HCT116 (cell line): ENCODE results near the gene ZNF681. TPM values are rescaled to one million over a fixed set of nuclear protein-coding genes. Genes with fewer than 3 reads are reported as not detected.

ENCODE experiments used
- ATAC-seq: fragments of 200-7000 bp; cut with Tn5 transposase; 2 replicates; pipeline ENCODE4 v1.9.1; 2020; ENCODE audit warnings: mild to moderate bottlenecking, moderate library complexity
- BruUV-seq: library from RNA; stranded (reverse); fragments of 400-500 nt; replicated peaks from 2 replicates; lab custom pipeline; 2021; lab: Mats Ljungman, UMichigan
- CTCF ChIA-PET: fragments of 300-600 bp; sonication (Branson Sonifier 250); formaldehyde crosslinking; loops from one replicate; lab custom pipeline; 2021; ENCODE audit warnings: antibody characterized with exemption; lab: Charles Lee
- POLR2A ChIA-PET: fragments of 300-600, 350-600 bp; sonication (Branson Sonifier 250); formaldehyde crosslinking; loops from one replicate; lab custom pipeline; 2021; ENCODE audit warnings: antibody characterized with exemption; lab: Charles Lee
- RAD21 ChIA-PET, 2 experiments: fragments of 300-600 bp; sonication (Branson Sonifier 250); formaldehyde crosslinking; loops; one replicate each; lab custom pipeline; 2023; ENCODE audit warnings: low total read pairs in 2 of 2; ENCODE audit not compliant: uncharacterized antibody in 2 of 2, unreplicated experiment in 2 of 2, low non-redundant PET in 1 of 2; lab: Charles Lee
- DNase-seq: peaks from one replicate; pipeline ENCODE4 v3.0.0-alpha.2; 2010; ENCODE audit warnings: low read depth, low spot score
- H2AFZ ChIP-seq: fragments of 200-600 bp; shearing (Covaris generic), sonication (generic); 2 replicates; pipeline ENCODE4 v1.6.1; 2017; ENCODE audit warnings: low read depth, mixed run types, mixed read lengths, antibody characterized with exemption, low read length; ENCODE audit not compliant: poor library complexity, severe bottlenecking
- H3K27ac ChIP-seq: 2 replicates; pipeline ENCODE4 v1.5.1; 2012; ENCODE audit warnings: low read depth, low read length
- H3K27me3 ChIP-seq: fragments of 200-600 bp; sonication (generic); 2 replicates; pipeline ENCODE4 v1.6.1; 2016; ENCODE audit warnings: mixed run types, low read length, mixed read lengths; ENCODE audit not compliant: insufficient read depth
- H3K36me3 ChIP-seq, 2 experiments: fragments of 200-500 bp in 1 of 2; fragments of 200-600 bp in 1 of 2; sonication (Bioruptor generic) in 1 of 2; sonication (generic) in 1 of 2; 2 replicates each; pipeline versions ENCODE4 v1.5.1 to v1.6.1; 2014 to 2016; ENCODE audit warnings: low read length in 2 of 2, inconsistent platforms in 1 of 2, mixed read lengths in 1 of 2, mixed run types in 1 of 2; ENCODE audit not compliant: insufficient read depth in 2 of 2, control insufficient read depth in 1 of 2
- H3K4me1 ChIP-seq, 2 experiments: fragments of 200-600 bp in 1 of 2; sonication (generic) in 1 of 2; 2 replicates each; pipeline versions ENCODE4 v1.5.1 to v1.6.1; 2012 to 2017; ENCODE audit warnings: low read length in 2 of 2, inconsistent platforms in 1 of 2, mild to moderate bottlenecking in 1 of 2, mixed read lengths in 1 of 2, mixed run types in 1 of 2, moderate library complexity in 1 of 2; ENCODE audit not compliant: insufficient read depth in 2 of 2, control insufficient read depth in 1 of 2
- H3K4me2 ChIP-seq: fragments of 200-600 bp; sonication (generic); 2 replicates; pipeline ENCODE4 v1.6.1; 2017; ENCODE audit warnings: mixed run types, low read length, mixed read lengths
- H3K4me3 ChIP-seq, 2 experiments: fragments of 200-600 bp in 1 of 2; sonication (generic) in 1 of 2; replicated peaks in 1 of 2; 2 replicates each; pipeline ENCODE4 v1.5.1; 2011 to 2016; ENCODE audit warnings: low read length in 2 of 2, control low read depth in 1 of 2, low read depth in 1 of 2, mild to moderate bottlenecking in 1 of 2, mixed read lengths in 1 of 2, mixed run types in 1 of 2
- H3K79me2 ChIP-seq: fragments of 200-600 bp; sonication (generic); 2 replicates; pipeline ENCODE4 v1.6.1; 2017; ENCODE audit warnings: mild to moderate bottlenecking, mixed run types, low read length, moderate library complexity, mixed read lengths; ENCODE audit not compliant: insufficient read depth
- H3K9ac ChIP-seq: fragments of 200-600 bp; sonication (generic); 2 replicates; pipeline ENCODE4 v1.6.1; 2016; ENCODE audit warnings: low read length, mixed read lengths
- H3K9me2 ChIP-seq: fragments of 200-600 bp; sonication (generic), shearing (Covaris generic); 2 replicates; pipeline ENCODE4 v1.6.1; 2017; ENCODE audit warnings: mixed run types, mild to moderate bottlenecking, moderate library complexity; ENCODE audit not compliant: insufficient read depth
- H3K9me3 ChIP-seq, 2 experiments: fragments of 200-500 bp in 1 of 2; fragments of 200-600 bp in 1 of 2; sonication (Bioruptor generic) in 1 of 2; sonication (generic) in 1 of 2; 2 replicates each; pipeline ENCODE4 v1.6.1; 2014 to 2017; ENCODE audit warnings: low read length in 2 of 2, mixed read lengths in 2 of 2, inconsistent platforms in 1 of 2, low read depth in 1 of 2, mild to moderate bottlenecking in 1 of 2, mixed run types in 1 of 2, moderate library complexity in 1 of 2; ENCODE audit not compliant: control insufficient read depth in 1 of 2, insufficient read depth in 1 of 2
- H4K20me1 ChIP-seq: fragments of 200-600 bp; sonication (generic), shearing (Covaris generic); 2 replicates; pipeline ENCODE4 v1.6.1; 2017; ENCODE audit warnings: mixed run types, mild to moderate bottlenecking, moderate library complexity; ENCODE audit not compliant: insufficient read depth
- CTCF ChIP-seq, 3 experiments: fragments of 200-600 bp in 1 of 3; sonication (generic) in 1 of 3; IDR thresholded peaks in 2 of 3; conservative IDR thresholded peaks in 1 of 3; 2 replicates each; pipeline ENCODE4 v1.5.1; 2012 to 2017; ENCODE audit warnings: low read depth in 2 of 3, low read length in 2 of 3, antibody characterized with exemption in 1 of 3, borderline replicate concordance in 1 of 3, control low read depth in 1 of 3, mild to moderate bottlenecking in 1 of 3, mixed read lengths in 1 of 3, mixed run types in 1 of 3, moderate library complexity in 1 of 3; ENCODE audit not compliant: insufficient read depth in 1 of 3
- EZH2 ChIP-seq: fragments of 200-600 bp; sonication (generic); IDR thresholded peaks from 2 replicates; pipeline ENCODE4 v1.6.1; 2017; ENCODE audit warnings: antibody characterized with exemption, mixed run types
- EZH2phosphoT487 ChIP-seq: fragments of 200-600 bp; IDR thresholded peaks from 2 replicates; pipeline ENCODE4 v1.6.1; 2018; ENCODE audit warnings: antibody characterized with exemption, borderline replicate concordance
- TCF7L2 ChIP-seq: IDR thresholded peaks from 2 replicates; pipeline ENCODE4 v1.7.0; 2011; ENCODE audit warnings: borderline replicate concordance, inconsistent platforms; ENCODE audit not compliant: insufficient read depth, insufficient read length; ENCODE audit errors: extremely low read depth
- ZFX ChIP-seq: fragments of 450-650 bp; IDR thresholded peaks from 2 replicates; pipeline ENCODE4 v1.6.1; 2017
- intact Hi-C: fragments of 100-400 bp; cut with micrococcal nuclease; formaldehyde crosslinking; loops from 2 replicates; pipeline ENCODE4 v1.10.0; 2022
- total RNA-seq: library from RNA; stranded (reverse); gene quantifications from one replicate; pipeline ENCODE4 v1.2.1, GENCODE V29; 2021; ENCODE audit not compliant: unreplicated experiment
- TF ChIP-seq, protein P1 (sequence below): IDR thresholded peaks from 2 replicates; pipeline ENCODE4 v1.6.1; 2011; ENCODE audit warnings: mild to moderate bottlenecking, low read length, moderate library complexity; ENCODE audit not compliant: insufficient replicate concordance; ENCODE audit errors: extremely low read depth

ZNF681 gene
- total RNA-seq, 1 experiment from 2014 or later, result not detected

DNA sequence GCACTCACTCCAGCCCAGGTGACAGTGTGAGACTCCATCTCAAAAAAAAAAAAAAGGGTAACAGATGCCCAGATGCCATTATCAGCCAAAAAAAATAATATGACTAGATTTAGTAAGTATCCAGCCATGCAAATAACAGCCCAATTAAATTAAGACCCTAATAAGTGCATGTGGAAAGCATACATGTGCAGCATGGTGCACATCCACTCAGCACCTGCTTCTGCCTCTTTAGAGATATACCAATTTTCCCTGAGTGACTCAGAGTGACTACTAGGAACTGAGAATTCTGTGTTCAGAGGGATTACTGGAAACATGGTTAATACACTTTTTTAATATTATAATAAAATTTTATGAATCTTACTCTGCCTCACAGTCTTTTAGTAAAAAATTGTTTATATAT lies 41.9 kb downstream of the ZNF681 start:
- H3K27ac ChIP-seq, result no peak overlapping the region
- no peak overlapping the region for H2AFZ ChIP-seq
- BruUV-seq, result no TSS peak
- H3K9me3 ChIP-seq, result peaks cover 0 to 3% of the 10 kb centered on the region in 2 experiments; a peak in 1 of 4 replicates
- no peak overlapping the region for H3K4me2 ChIP-seq
- no peak overlapping the region for H3K9ac ChIP-seq
- no peaks in the 10 kb centered on the region for H3K79me2 ChIP-seq
- no peaks in the 10 kb centered on the region for H3K36me3 ChIP-seq
- ChIA-PET CTCF (no interaction called here), RAD21 (no interaction called here), POLR2A (no interaction called here)
- no peaks in the 10 kb centered on the region for H3K27me3 ChIP-seq
- no peak for TF ChIP-seq CTCF (IDR thresholded peaks at IDR 0.05 in 2 of 3, conservative IDR thresholded peaks at IDR 0.05 in 1 of 3; ENCODE audit: borderline replicate concordance in 1 of 3, insufficient read depth in 1 of 3, low read depth in 2 of 3, low read length in 2 of 3)
- TF ChIP-seq, protein P1, sequence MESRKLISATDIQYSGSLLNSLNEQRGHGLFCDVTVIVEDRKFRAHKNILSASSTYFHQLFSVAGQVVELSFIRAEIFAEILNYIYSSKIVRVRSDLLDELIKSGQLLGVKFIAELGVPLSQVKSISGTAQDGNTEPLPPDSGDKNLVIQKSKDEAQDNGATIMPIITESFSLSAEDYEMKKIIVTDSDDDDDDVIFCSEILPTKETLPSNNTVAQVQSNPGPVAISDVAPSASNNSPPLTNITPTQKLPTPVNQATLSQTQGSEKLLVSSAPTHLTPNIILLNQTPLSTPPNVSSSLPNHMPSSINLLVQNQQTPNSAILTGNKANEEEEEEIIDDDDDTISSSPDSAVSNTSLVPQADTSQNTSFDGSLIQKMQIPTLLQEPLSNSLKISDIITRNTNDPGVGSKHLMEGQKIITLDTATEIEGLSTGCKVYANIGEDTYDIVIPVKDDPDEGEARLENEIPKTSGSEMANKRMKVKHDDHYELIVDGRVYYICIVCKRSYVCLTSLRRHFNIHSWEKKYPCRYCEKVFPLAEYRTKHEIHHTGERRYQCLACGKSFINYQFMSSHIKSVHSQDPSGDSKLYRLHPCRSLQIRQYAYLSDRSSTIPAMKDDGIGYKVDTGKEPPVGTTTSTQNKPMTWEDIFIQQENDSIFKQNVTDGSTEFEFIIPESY, result no peak
- TF ChIP-seq EZH2phosphoT487, result no peak
- TF ChIP-seq TCF7L2, result no peak
- no peak for TF ChIP-seq ZFX
- TF ChIP-seq EZH2, result no peak
- DNase-seq (no peak), ATAC-seq (no peak)
- intact Hi-C loops, result no loop called here
- no peaks in the 10 kb centered on the region for H3K9me2 ChIP-seq
- H3K4me3 ChIP-seq, result no peak overlapping the region
- H4K20me1 ChIP-seq, result no peaks in the 10 kb centered on the region
- H3K4me1 ChIP-seq, result no peaks in the 10 kb centered on the region
